ENCODE data around the gene SCLY.
"Not testable (repeated sequence)": the region's sequence is repeated elsewhere in the genome, so short reads cannot be mapped to it uniquely, and the experiment has no call there.

DNA sequence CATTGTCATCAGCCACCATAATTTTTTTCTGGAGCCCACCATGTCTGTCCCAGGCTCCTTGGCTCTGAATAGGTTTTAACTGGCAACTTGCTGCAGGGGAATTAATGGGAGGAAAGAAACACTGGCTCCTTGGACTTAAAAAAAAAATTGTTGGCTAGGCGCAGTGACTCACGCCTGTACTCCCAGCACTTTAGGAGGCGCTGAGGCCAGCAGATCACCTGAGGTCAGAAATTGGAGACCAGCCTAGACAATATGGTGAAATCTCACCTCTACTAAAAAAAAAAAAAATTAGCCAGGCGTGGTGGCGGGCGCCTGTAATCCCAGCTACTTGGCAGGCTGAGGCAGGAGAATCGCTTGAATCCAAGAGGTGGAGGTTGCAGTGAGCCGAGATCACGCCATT, 26.8 kb upstream of the SCLY start:
- TF ChIP-seq, protein P1, sequence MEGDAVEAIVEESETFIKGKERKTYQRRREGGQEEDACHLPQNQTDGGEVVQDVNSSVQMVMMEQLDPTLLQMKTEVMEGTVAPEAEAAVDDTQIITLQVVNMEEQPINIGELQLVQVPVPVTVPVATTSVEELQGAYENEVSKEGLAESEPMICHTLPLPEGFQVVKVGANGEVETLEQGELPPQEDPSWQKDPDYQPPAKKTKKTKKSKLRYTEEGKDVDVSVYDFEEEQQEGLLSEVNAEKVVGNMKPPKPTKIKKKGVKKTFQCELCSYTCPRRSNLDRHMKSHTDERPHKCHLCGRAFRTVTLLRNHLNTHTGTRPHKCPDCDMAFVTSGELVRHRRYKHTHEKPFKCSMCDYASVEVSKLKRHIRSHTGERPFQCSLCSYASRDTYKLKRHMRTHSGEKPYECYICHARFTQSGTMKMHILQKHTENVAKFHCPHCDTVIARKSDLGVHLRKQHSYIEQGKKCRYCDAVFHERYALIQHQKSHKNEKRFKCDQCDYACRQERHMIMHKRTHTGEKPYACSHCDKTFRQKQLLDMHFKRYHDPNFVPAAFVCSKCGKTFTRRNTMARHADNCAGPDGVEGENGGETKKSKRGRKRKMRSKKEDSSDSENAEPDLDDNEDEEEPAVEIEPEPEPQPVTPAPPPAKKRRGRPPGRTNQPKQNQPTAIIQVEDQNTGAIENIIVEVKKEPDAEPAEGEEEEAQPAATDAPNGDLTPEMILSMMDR (IDR thresholded peaks at IDR 0.05): not testable (repeated sequence)
- not testable (repeated sequence) for TF ChIP-seq POLR2A, POLR2AphosphoS5, EP300 (IDR thresholded peaks at IDR 0.05)

All from suprapubic skin (tissue), 4 donors.